SK-N-SH (cell line): Measurements from ENCODE around the gene NECTIN2. TPM values are rescaled to one million over a fixed set of nuclear protein-coding genes. Genes with fewer than 3 reads are reported as not detected.
A peak's percentile ranks its signal among the peaks of the same experiment; 100 is the strongest.

ENCODE experiments used
- CHD2 ChIP-seq: fragments of 150-350 bp; IDR thresholded peaks from 2 replicates; pipeline ENCODE4 v1.6.1; 2018; ENCODE audit warnings: low read length; ENCODE audit not compliant: partially characterized antibody
- EZH2phosphoT487 ChIP-seq: fragments of 200-600 bp; sonication (generic); IDR thresholded peaks from 2 replicates; pipeline ENCODE4 v1.6.1; 2017; ENCODE audit warnings: low read depth, mixed run types, mild to moderate bottlenecking, antibody characterized with exemption, moderate library complexity, borderline replicate concordance
- MEF2A ChIP-seq: IDR thresholded peaks from 2 replicates; pipeline ENCODE4 v1.4.0; 2012; ENCODE audit warnings: low read depth, borderline replicate concordance
- MXI1 ChIP-seq: IDR thresholded peaks from 2 replicates; pipeline ENCODE4 v1.6.1; 2012; ENCODE audit warnings: mild to moderate bottlenecking, low read depth, low read length, improper control_type of control experiment
- NFIC ChIP-seq: IDR thresholded peaks from 2 replicates; pipeline ENCODE4 v1.4.0; 2012; ENCODE audit warnings: borderline replicate concordance
- POLR2AphosphoS5 ChIP-seq: IDR thresholded peaks from 2 replicates; pipeline ENCODE4 v1.6.1; 2012; ENCODE audit warnings: low read depth, low read length
- RFX5 ChIP-seq: IDR thresholded peaks from 2 replicates; pipeline ENCODE4 v1.6.1; 2012; ENCODE audit warnings: mild to moderate bottlenecking, improper control_type of control experiment, low read length
- RXRA ChIP-seq: IDR thresholded peaks from 2 replicates; pipeline ENCODE4 v1.4.0; 2012; ENCODE audit warnings: low read depth, mild to moderate bottlenecking, borderline replicate concordance
- SIN3A ChIP-seq: IDR thresholded peaks from 2 replicates; pipeline ENCODE4 v1.6.1; 2012; ENCODE audit warnings: low read depth, mild to moderate bottlenecking, low read length, moderate library complexity, borderline replicate concordance
- TAF1 ChIP-seq: IDR thresholded peaks from 2 replicates; pipeline ENCODE4 v1.6.1; 2012; ENCODE audit warnings: low read depth, mild to moderate bottlenecking, low read length, moderate library complexity, borderline replicate concordance
- TEAD4 ChIP-seq: IDR thresholded peaks from 2 replicates; pipeline ENCODE4 v1.4.0; 2012; ENCODE audit warnings: mild to moderate bottlenecking, borderline replicate concordance; ENCODE audit not compliant: insufficient read depth
- polyA plus RNA-seq, 3 experiments: library from polyadenylated mRNA; depleted of rRNA; stranded (reverse); fragments of >200 nt; gene quantifications; 2 replicates each; pipeline ENCODE4 v1.2.3, GENCODE V29; 2012
- TF ChIP-seq, protein P1 (sequence below): fragments of 150-350 bp; IDR thresholded peaks from 2 replicates; pipeline ENCODE4 v1.6.1; 2016; ENCODE audit warnings: mild to moderate bottlenecking, low read depth, low read length
- TF ChIP-seq, protein P2 (sequence below): fragments of 200-600 bp; sonication (generic); IDR thresholded peaks from 2 replicates; pipeline ENCODE4 v1.6.1; 2017; ENCODE audit warnings: antibody characterized with exemption, mild to moderate bottlenecking, moderate library complexity
- TF ChIP-seq, protein P3 (sequence below): IDR thresholded peaks from 2 replicates; pipeline ENCODE4 v1.4.0; 2012; ENCODE audit warnings: low read depth, borderline replicate concordance

The NECTIN2 gene
- polyA plus RNA-seq, 1 of the 3 experiments (the other 2 are of a cell fraction) = 121 TPM

DNA sequence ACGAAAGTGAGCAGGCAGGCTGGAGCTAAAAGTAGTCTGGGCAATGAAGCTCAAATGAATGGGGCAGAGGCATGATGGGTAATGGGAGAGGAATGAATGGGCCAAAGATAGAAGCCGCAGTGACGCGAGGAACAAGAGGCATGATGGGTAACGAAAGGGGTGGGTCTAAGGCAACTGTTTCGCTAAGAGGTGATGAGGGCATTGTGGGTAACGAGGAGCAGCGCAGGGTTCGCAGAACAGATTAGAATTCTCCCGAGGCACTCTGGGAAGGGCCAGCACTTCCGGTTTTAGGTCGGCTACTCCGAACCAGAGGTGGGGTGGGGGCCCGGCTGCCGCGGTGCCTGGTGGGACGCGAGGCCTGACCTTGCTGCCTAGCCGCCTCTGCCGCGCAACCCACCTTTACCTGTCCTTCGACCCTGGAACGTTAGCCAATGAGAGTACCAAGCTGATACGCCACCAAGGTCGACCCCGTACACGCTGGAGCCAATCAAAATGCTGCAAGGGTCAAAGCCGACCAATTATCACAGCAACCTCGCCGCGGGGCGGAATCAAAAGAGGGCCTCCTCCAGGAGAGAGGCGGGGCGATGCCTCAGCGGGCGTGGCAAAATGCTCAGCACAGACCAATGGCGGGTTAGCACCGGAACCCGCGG lies 44.4 kb downstream of the NECTIN2 start (continued):
- peak; percentile 77 for TF ChIP-seq TAF1
- TF ChIP-seq, protein P1, sequence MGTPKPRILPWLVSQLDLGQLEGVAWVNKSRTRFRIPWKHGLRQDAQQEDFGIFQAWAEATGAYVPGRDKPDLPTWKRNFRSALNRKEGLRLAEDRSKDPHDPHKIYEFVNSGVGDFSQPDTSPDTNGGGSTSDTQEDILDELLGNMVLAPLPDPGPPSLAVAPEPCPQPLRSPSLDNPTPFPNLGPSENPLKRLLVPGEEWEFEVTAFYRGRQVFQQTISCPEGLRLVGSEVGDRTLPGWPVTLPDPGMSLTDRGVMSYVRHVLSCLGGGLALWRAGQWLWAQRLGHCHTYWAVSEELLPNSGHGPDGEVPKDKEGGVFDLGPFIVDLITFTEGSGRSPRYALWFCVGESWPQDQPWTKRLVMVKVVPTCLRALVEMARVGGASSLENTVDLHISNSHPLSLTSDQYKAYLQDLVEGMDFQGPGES = peak; percentile 59; the same call in 1 of the 2 replicates
- no peak for TF ChIP-seq TEAD4
- peak; percentile 95 for TF ChIP-seq POLR2AphosphoS5
- TF ChIP-seq CHD2 = no peak
- no peak for TF ChIP-seq RXRA
- TF ChIP-seq, protein P2, sequence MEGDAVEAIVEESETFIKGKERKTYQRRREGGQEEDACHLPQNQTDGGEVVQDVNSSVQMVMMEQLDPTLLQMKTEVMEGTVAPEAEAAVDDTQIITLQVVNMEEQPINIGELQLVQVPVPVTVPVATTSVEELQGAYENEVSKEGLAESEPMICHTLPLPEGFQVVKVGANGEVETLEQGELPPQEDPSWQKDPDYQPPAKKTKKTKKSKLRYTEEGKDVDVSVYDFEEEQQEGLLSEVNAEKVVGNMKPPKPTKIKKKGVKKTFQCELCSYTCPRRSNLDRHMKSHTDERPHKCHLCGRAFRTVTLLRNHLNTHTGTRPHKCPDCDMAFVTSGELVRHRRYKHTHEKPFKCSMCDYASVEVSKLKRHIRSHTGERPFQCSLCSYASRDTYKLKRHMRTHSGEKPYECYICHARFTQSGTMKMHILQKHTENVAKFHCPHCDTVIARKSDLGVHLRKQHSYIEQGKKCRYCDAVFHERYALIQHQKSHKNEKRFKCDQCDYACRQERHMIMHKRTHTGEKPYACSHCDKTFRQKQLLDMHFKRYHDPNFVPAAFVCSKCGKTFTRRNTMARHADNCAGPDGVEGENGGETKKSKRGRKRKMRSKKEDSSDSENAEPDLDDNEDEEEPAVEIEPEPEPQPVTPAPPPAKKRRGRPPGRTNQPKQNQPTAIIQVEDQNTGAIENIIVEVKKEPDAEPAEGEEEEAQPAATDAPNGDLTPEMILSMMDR = no peak
- TF ChIP-seq, protein P3, sequence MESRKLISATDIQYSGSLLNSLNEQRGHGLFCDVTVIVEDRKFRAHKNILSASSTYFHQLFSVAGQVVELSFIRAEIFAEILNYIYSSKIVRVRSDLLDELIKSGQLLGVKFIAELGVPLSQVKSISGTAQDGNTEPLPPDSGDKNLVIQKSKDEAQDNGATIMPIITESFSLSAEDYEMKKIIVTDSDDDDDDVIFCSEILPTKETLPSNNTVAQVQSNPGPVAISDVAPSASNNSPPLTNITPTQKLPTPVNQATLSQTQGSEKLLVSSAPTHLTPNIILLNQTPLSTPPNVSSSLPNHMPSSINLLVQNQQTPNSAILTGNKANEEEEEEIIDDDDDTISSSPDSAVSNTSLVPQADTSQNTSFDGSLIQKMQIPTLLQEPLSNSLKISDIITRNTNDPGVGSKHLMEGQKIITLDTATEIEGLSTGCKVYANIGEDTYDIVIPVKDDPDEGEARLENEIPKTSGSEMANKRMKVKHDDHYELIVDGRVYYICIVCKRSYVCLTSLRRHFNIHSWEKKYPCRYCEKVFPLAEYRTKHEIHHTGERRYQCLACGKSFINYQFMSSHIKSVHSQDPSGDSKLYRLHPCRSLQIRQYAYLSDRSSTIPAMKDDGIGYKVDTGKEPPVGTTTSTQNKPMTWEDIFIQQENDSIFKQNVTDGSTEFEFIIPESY = peak; percentile 44; the same call in 1 of the 2 replicates
- TF ChIP-seq MXI1 = peak; percentile 51; the same call in 1 of the 2 replicates
- TF ChIP-seq EZH2phosphoT487 = no peak
- TF ChIP-seq SIN3A = peak; percentile 96
- TF ChIP-seq RFX5 = no peak; the same call in 1 of the 2 replicates
- no peak for TF ChIP-seq MEF2A
- peak; percentile 20; the same call in 1 of the 2 replicates for TF ChIP-seq NFIC
